ENCODE measurements around the gene PTCH2.

PTCH2 gene

DNA sequence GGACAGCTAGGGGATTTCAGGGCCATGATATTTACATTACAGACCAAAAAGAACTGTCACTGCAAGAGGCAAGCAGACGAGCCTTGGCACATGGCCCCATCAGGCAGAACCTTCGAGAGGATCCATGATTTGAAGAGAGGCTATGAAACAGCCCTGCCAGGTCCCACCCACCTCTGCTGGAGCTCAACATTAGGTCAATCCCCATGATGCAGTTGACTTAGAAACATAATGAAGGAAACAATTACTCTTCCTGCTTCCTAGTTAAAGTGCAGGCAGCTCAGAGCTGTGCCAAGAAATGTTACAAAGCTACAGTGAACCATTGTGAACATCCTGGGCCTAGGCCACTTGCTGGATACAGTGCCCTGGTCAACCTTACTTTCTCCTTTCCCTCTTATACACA, 41.7 kb upstream of the PTCH2 start:
- Histone ChIP-seq H3K9me2 (replicated peaks; ENCODE audit: control insufficient read depth, low read length) (no peaks in the 10 kb centered on the region), H3K27ac (ENCODE audit: low read depth, low read length) (no peak overlapping the region), H3K9me3 (ENCODE audit: control insufficient read depth, insufficient read depth, low read length) (peaks cover 13% of the 10 kb centered on the region; the same call in 1 of the 2 replicates), H3K4me3 (ENCODE audit: low read length) (no peak overlapping the region), H3K79me2 (ENCODE audit: control insufficient read depth, low read length) (no peaks in the 10 kb centered on the region), H3K4me2 (ENCODE audit: low read length) (no peak overlapping the region), H3K27me3 (ENCODE audit: control insufficient read depth, low read length) (no peaks in the 10 kb centered on the region), H3F3A (ENCODE audit: control insufficient read depth, insufficient read depth) (no peaks in the 10 kb centered on the region), H3K36me3 (ENCODE audit: control insufficient read depth, low read length) (peaks cover 46% of the 10 kb centered on the region), H4K20me1 (ENCODE audit: control insufficient read depth, insufficient read depth, low read depth, low read length) (no peaks in the 10 kb centered on the region), H3K4me1 (ENCODE audit: control insufficient read depth, low read length) (no peaks in the 10 kb centered on the region)
- TF ChIP-seq, protein P1, sequence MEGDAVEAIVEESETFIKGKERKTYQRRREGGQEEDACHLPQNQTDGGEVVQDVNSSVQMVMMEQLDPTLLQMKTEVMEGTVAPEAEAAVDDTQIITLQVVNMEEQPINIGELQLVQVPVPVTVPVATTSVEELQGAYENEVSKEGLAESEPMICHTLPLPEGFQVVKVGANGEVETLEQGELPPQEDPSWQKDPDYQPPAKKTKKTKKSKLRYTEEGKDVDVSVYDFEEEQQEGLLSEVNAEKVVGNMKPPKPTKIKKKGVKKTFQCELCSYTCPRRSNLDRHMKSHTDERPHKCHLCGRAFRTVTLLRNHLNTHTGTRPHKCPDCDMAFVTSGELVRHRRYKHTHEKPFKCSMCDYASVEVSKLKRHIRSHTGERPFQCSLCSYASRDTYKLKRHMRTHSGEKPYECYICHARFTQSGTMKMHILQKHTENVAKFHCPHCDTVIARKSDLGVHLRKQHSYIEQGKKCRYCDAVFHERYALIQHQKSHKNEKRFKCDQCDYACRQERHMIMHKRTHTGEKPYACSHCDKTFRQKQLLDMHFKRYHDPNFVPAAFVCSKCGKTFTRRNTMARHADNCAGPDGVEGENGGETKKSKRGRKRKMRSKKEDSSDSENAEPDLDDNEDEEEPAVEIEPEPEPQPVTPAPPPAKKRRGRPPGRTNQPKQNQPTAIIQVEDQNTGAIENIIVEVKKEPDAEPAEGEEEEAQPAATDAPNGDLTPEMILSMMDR (IDR thresholded peaks at IDR 0.05; ENCODE audit: low read depth, low read length, poor library complexity, severe bottlenecking) = no peak
- no peak for TF ChIP-seq EZH2phosphoT487 (IDR thresholded peaks at IDR 0.05; ENCODE audit: borderline replicate concordance, low read length)

DNA sequence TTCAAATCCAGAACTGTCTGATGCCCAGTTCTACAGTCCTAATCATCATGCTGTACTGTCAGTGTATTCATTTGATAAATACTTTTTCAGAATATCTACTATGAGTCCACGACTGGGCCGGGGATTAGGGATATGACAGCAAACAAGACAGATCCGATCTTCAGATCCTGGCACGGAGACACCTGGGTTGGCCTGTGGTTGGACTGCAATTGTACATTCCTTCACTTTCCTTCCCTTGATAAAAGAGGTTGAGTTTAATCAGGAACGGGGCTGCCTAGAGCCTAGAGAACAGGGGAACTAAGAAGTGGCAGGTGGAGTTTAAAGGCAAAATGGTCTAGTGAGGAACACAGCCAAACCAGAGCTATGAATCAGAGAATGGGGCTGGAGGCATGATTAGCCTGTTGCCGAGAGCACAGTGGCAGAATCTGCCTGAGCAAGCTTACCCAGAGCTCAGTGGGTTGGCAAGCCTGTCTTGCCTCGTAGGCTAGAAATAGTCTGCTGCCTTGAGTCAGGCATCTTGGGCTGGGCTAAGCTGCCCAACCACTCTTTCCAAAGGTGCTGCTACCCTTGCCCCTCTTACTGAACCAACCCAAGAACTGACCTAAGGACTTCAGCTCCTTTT, 38.1 kb upstream of the PTCH2 start:
- no peaks in the 10 kb centered on the region for H3K27me3 ChIP-seq (ENCODE audit: control insufficient read depth, low read length)
- H3K4me3 ChIP-seq (ENCODE audit: low read length) = no peak overlapping the region
- H3K9me2 ChIP-seq (replicated peaks; ENCODE audit: control insufficient read depth, low read length) = no peaks in the 10 kb centered on the region
- no peaks in the 10 kb centered on the region for H3K79me2 ChIP-seq (ENCODE audit: control insufficient read depth, low read length)
- no peak overlapping the region for H3K4me2 ChIP-seq (ENCODE audit: low read length)
- no peak for TF ChIP-seq EZH2phosphoT487 (IDR thresholded peaks at IDR 0.05; ENCODE audit: borderline replicate concordance, low read length)
- TF ChIP-seq, protein P1 (IDR thresholded peaks at IDR 0.05; ENCODE audit: low read depth, low read length, poor library complexity, severe bottlenecking) = no peak
- H3F3A ChIP-seq (ENCODE audit: control insufficient read depth, insufficient read depth) = no peaks in the 10 kb centered on the region
- no peaks in the 10 kb centered on the region for H4K20me1 ChIP-seq (ENCODE audit: control insufficient read depth, insufficient read depth, low read depth, low read length)
- H3K9me3 ChIP-seq (ENCODE audit: control insufficient read depth, insufficient read depth, low read length) = peaks cover 5% of the 10 kb centered on the region; the same call in 1 of the 2 replicates
- H3K27ac ChIP-seq (ENCODE audit: low read depth, low read length) = no peak overlapping the region
- H3K4me1 ChIP-seq (ENCODE audit: control insufficient read depth, low read length) = no peaks in the 10 kb centered on the region
- H3K36me3 ChIP-seq (ENCODE audit: control insufficient read depth, low read length) = peaks cover 37% of the 10 kb centered on the region

DNA sequence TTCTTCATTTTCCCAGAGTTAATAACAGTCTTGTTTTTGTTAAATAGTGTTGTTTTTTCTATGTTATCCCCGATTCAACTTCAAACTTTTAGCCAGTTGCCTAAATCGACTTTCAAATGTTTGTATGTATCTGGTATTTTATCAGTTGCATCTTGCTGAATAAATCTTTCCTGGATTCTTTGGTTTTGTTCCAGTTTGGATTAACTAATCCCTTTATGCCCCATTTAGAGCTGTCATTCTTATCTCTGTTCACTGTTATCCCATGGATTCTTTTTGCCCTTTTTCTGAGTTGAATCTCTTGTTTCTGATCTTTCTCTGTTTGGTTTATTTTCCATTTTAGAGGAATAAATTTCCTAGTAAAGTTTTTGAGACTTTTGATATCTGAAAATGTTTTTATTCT, 31.1 kb upstream of the PTCH2 start:
- no peak overlapping the region for H3K4me3 ChIP-seq (ENCODE audit: low read length)
- no peaks in the 10 kb centered on the region for H3K4me1 ChIP-seq (ENCODE audit: control insufficient read depth, low read length)
- H3K9me3 ChIP-seq (ENCODE audit: control insufficient read depth, insufficient read depth, low read length) = no peaks in the 10 kb centered on the region
- H3K36me3 ChIP-seq (ENCODE audit: control insufficient read depth, low read length) = peaks cover 38% of the 10 kb centered on the region
- H3K9me2 ChIP-seq (replicated peaks; ENCODE audit: control insufficient read depth, low read length) = no peaks in the 10 kb centered on the region
- no peaks in the 10 kb centered on the region for H3K27me3 ChIP-seq (ENCODE audit: control insufficient read depth, low read length)
- no peak overlapping the region for H3K4me2 ChIP-seq (ENCODE audit: low read length)
- H3K79me2 ChIP-seq (ENCODE audit: control insufficient read depth, low read length) = no peaks in the 10 kb centered on the region
- H4K20me1 ChIP-seq (ENCODE audit: control insufficient read depth, insufficient read depth, low read depth, low read length) = no peaks in the 10 kb centered on the region
- no peak overlapping the region for H3K27ac ChIP-seq (ENCODE audit: low read depth, low read length)
- H3F3A ChIP-seq (ENCODE audit: control insufficient read depth, insufficient read depth) = no peaks in the 10 kb centered on the region
- TF ChIP-seq EZH2phosphoT487 (IDR thresholded peaks at IDR 0.05; ENCODE audit: borderline replicate concordance, low read length) = no peak
- TF ChIP-seq, protein P1 (IDR thresholded peaks at IDR 0.05; ENCODE audit: low read depth, low read length, poor library complexity, severe bottlenecking) = no peak

Data from DOHH2 (cell line).